Prostate gland (tissue), 2 donors: ENCODE measurements around the gene PIGU. TPM values are rescaled to one million over a fixed set of nuclear protein-coding genes. Genes with fewer than 3 reads are reported as not detected.

Source experiments
- DNase-seq: peaks from one replicate; pipeline ENCODE4 v3.0.0-alpha.2; 2019; ENCODE audit warnings: low spot score
- H3K27ac ChIP-seq, 2 donors: fragments of 200-600 bp; sonication (generic); 2 replicates each; pipeline ENCODE4 v1.5.1; 2017 to 2019
- H3K27me3 ChIP-seq: fragments of 200-600 bp; sonication (generic); replicated peaks from 2 replicates; pipeline ENCODE4 v1.5.1; 2019; ENCODE audit not compliant: insufficient read depth
- H3K36me3 ChIP-seq, 2 donors: fragments of 200-600 bp; sonication (generic); 1 replicate in 1 of 2; 2 replicates in 1 of 2; pipeline versions ENCODE4 v1.5.1 to v1.8.1; 2017 to 2019
- H3K4me1 ChIP-seq: fragments of 200-600 bp; sonication (generic); replicated peaks from 2 replicates; pipeline ENCODE4 v1.5.1; 2019
- H3K4me3 ChIP-seq, 2 donors: fragments of 200-600 bp; sonication (generic); 2 replicates each; pipeline ENCODE4 v1.5.1; 2017 to 2019
- H3K9me3 ChIP-seq: fragments of 200-600 bp; sonication (generic); 2 replicates; pipeline ENCODE4 v1.5.1; 2017
- CTCF ChIP-seq, 4 experiments: fragments of 200-600 bp in 2 of 4; fragments of 450-650 bp in 2 of 4; sonication (generic) in 2 of 4; IDR thresholded peaks; 1 replicate in 3 of 4; 2 replicates in 1 of 4; pipeline ENCODE4 v1.5.1; 2016 to 2019; ENCODE audit warnings: antibody characterized with exemption in 4 of 4, mild to moderate bottlenecking in 2 of 4, moderate library complexity in 2 of 4
- POLR2A ChIP-seq: fragments of 450-650 bp; IDR thresholded peaks from one replicate; pipeline ENCODE4 v1.6.1; 2016; ENCODE audit warnings: antibody characterized with exemption, mild to moderate bottlenecking
- POLR2AphosphoS5 ChIP-seq: sonication (generic); formaldehyde crosslinking; IDR thresholded peaks from one replicate; pipeline ENCODE4 v1.6.1; 2017; ENCODE audit warnings: antibody characterized with exemption
- WGBS: methylation state at CpG from one replicate; pipeline ENCODE4 v1.1.5; 2018; 5-methylcytosine and 5-hydroxymethylcytosine counted together
- intact Hi-C: fragments of 100-400 bp; cut with DNase I; formaldehyde crosslinking; loops from one replicate; pipeline ENCODE4 v1.14.2; 2022
- total RNA-seq, 2 donors: library from RNA; depleted of rRNA; stranded (reverse); fragments of >200 nt; gene quantifications; one replicate each; pipeline ENCODE4 v1.1.0, GENCODE V29; 2016

The PIGU gene
- total RNA-seq, 2 donors from 2014 or later, result 18.2 to 26.4 TPM

GRCh38 chr20:34541264-34541901, 135.5 kb downstream of the PIGU start:
- TF ChIP-seq CTCF (IDR thresholded peaks at IDR 0.05), result no peak
- no peak for TF ChIP-seq POLR2A
- TF ChIP-seq POLR2AphosphoS5, result no peak
- Histone ChIP-seq H3K27ac (no peak overlapping the region), H3K27me3 (no peaks in the 10 kb centered on the region), H3K4me1 (no peaks in the 10 kb centered on the region), H3K9me3 (no peaks in the 10 kb centered on the region), H3K4me3 (no peak overlapping the region), H3K36me3 (peaks cover 0 to 8% of the 10 kb centered on the region in 2 donors)
- DNase-seq, result no peak
- intact Hi-C loops, result no loop called here
- 74% methylated on average over 13 of the region's 13 CpGs for WGBS

GRCh38 chr20:34540596-34541263, 136.2 kb downstream of the PIGU start:
- intact Hi-C loops, result no loop called here
- WGBS, result 90% methylated on average over 15 of the region's 15 CpGs

GRCh38 chr20:34539756-34540155, 137.1 kb downstream of the PIGU start:
- H3K27ac ChIP-seq, result no peak overlapping the region
- intact Hi-C loops, result no loop called here
- H3K4me3 ChIP-seq, result no peak overlapping the region
- 94% methylated on average over 8 of the region's 8 CpGs for WGBS
- no peak for DNase-seq
- no peaks in the 10 kb centered on the region for H3K4me1 ChIP-seq
- no peaks in the 10 kb centered on the region for H3K27me3 ChIP-seq
- H3K36me3 ChIP-seq, result peaks cover 15 to 21% of the 10 kb centered on the region in 2 donors
- H3K9me3 ChIP-seq, result no peaks in the 10 kb centered on the region
- TF ChIP-seq CTCF (IDR thresholded peaks at IDR 0.05) (no peak), POLR2AphosphoS5 (no peak), POLR2A (no peak)

More at GRCh38 chr20:34540596-34541263, 136.2 kb downstream of the PIGU start:
- Histone ChIP-seq H3K4me1 (no peaks in the 10 kb centered on the region), H3K36me3 (peaks cover 6 to 15% of the 10 kb centered on the region in 2 donors), H3K27ac (no peak overlapping the region), H3K4me3 (no peak overlapping the region), H3K27me3 (no peaks in the 10 kb centered on the region), H3K9me3 (no peaks in the 10 kb centered on the region)
- TF ChIP-seq POLR2AphosphoS5 (no peak), POLR2A (no peak), CTCF (IDR thresholded peaks at IDR 0.05) (no peak)
- DNase-seq, result no peak

- Histone ChIP-seq H3K4me1 (no peaks in the 10 kb centered on the region), H3K27ac (no peak overlapping the region), H3K4me3 (no peak overlapping the region), H3K36me3 (peaks cover 15 to 25% of the 10 kb centered on the region in 2 donors), H3K9me3 (no peaks in the 10 kb centered on the region), H3K27me3 (no peaks in the 10 kb centered on the region)
- peak; percentile 5 for TF ChIP-seq POLR2AphosphoS5
- TF ChIP-seq POLR2A, result no peak
- peak in 3 of 4 experiments; percentile 57 to 62 (median 59) for TF ChIP-seq CTCF (IDR thresholded peaks at IDR 0.05)
- WGBS, result 51% methylated on average over 5 of the region's 5 CpGs
- intact Hi-C loops, result no loop called here
- no peak for DNase-seq
Measured at GRCh38 chr20:34538671-34539123, 138.2 kb downstream of the PIGU start.
